GM18508 (cell line): ENCODE measurements around the gene COPG1.

Source experiments
- ATAC-seq: cut with Tn5 transposase; IDR thresholded peaks from one replicate; pipeline ENCODE4 v1.9.1; 2021; ENCODE audit warnings: moderate number of reproducible peaks; ENCODE audit not compliant: insufficient read depth, unreplicated experiment

The COPG1 gene

GRCh38 chr3:129311054-129311902 is 61.9 kb downstream of the COPG1 start:
- ATAC-seq, result no peak

GRCh38 chr3:129312021-129312639 is 62.7 kb downstream of the COPG1 start:
- no peak for ATAC-seq

GRCh38 chr3:129312671-129313414 is 63.4 kb downstream of the COPG1 start:
- no peak for ATAC-seq

DNA sequence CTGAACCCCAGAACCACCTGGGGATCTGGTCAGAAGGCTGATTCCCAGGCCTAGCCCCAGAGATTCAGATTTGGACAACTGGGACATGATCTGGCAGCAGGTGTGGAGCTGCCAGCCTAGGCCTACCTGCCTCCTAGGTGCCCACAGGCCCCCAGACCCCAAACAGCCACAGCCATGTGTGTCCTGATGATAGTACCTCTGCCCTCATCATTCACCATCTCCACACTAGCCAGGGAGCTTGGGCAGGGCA is 63.9 kb downstream of the COPG1 start:
- ATAC-seq, result no peak

GRCh38 chr3:129313665-129314385 is 64.4 kb downstream of the COPG1 start:
- no peak for ATAC-seq

- no peak for ATAC-seq
These were observed 65.2 kb downstream of the COPG1 start for GRCh38 chr3:129314386-129315222.

DNA sequence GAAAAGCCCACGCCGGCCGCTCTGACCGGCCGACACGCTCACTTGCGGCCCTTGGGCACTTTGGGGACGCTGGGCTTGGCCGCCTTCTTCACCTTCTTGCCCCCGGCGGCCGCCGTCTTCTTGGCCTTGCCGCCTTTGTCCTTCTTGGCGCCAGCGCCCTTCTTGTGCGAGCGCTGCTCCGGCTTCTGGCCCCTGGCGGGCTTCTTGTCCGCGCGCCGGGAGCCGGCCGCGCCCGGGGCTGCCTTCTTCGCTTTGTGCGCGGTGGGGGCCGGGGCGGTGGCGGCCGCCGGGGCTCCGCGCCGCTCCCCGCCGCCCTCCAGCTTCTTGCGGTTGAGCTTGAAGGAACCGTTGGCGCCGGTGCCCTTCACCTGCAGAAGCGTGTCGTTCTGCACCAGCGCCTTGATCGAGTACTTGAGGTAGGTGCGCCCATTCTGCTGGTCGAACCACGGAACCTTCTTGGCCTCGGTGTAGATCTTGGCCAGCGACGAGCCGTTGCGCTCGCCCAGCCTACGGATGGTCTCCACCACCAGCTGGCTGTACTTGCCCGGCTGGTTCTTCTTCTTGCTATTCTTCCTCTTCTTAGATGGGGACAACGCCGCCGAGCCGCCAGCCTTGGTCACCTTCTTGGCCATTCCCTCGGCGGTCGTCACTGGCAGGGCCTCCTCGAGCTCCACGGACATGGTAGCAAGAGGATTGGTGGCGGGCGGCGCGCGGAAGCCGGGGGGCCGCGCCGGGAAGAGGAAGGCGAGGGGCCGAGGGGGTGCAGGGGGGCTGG is 66.0 kb downstream of the COPG1 start:
- ATAC-seq, result no peak

- ATAC-seq, result no peak
These were observed 66.5 kb downstream of the COPG1 start for GRCh38 chr3:129315998-129316247.

- ATAC-seq, result no peak
These were observed 67.0 kb downstream of the COPG1 start for GRCh38 chr3:129316248-129317013.

DNA sequence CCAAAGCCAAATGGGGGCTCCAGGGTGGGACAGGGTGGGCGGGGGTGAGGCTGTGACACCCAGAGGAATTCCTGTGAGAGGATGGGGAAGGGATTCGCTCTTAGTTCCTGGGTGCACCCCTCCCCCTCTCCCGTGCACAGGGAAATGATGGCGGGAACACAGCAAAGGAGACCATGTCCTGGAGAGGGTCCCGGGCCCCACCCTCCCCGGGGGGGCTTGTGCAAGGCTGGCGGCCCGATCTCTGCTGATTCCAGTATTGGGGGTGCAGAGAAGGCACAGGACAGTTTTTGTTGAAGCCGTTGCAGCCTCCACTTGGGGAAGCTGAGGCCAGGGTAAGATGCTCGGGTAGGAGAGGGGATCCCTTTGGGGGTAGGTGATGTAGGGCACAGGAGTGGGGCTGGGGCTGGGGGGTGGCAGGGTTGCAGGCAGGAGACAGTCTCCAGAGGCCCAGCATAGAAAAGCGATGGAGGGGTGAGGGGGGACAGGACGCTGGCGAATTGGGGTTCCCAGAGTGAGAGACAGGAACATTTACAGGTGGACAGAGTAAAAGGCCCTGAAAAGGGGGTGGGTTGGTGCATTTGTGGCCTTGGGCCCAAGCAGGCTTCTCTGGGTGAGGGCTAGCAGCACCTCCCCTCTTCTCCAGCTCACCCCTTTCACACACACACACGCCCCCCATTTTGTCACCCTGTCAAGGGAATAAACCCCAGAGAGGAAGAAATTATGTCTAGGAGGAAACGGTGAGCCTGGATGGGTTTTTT is 67.8 kb downstream of the COPG1 start:
- ATAC-seq, result no peak

- ATAC-seq, result no peak
These were observed 68.4 kb downstream of the COPG1 start for GRCh38 chr3:129317848-129318247.

DNA sequence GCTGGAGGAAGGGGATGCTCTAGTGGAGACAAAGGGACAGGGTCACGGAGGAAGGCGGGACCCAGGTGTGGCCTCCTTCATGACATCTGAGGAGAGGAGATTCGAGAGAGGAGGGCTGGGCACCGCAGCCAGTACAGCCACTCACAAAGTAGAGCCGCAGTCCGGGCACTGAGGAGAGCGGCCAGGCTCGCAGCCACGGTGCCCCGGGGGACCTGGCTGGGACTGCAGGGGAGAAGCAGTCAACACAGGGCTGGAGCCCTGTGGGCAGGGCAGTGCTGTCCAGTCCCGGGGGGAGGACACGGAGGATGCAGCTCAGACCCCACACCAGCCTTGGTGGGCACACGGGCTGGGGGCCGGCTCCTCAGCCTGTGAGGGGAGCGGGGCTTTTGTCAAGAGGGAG is 69.5 kb downstream of the COPG1 start:
- ATAC-seq, result no peak

DNA sequence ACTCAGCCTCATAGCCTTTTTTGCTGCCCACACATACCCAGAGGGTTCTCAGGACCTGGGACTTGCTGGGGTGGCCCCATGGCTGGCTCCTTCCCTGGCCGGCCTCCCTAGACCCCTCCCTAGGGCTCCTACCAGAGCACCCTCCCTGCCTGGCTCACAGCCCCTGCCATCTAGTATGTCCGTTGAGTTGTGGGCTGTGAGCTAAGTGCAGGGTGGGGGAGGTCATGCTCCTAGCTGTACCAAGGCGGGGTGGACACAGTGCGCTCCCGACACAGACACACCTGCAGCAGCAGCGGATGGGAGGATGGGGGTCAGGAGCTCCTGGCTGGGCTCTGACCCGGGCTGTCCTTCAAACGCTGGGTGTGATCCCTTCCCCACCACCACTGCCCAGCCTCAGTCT is 70.9 kb downstream of the COPG1 start:
- no peak for ATAC-seq

GRCh38 chr3:129320825-129321487 is 71.5 kb downstream of the COPG1 start:
- ATAC-seq, result no peak

DNA sequence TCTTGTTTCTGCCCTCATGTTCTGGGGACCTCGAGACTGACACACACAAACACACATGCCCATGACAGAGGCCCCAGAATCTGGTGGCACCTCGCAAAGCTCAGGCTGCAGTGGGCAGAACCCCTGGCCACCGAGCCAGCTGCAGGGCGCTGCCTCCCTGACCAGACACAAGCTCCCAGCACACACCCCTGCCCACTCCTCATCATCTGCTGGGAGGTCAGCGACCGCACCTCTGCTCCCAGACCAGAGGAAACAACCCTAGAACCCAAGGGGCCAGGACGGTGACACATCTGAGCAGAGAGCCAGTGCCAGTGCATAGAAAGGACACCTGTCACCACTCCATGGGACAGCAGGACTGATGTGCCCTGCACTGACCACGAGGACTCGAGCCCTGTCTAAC is 72.5 kb downstream of the COPG1 start:
- ATAC-seq, result no peak

DNA sequence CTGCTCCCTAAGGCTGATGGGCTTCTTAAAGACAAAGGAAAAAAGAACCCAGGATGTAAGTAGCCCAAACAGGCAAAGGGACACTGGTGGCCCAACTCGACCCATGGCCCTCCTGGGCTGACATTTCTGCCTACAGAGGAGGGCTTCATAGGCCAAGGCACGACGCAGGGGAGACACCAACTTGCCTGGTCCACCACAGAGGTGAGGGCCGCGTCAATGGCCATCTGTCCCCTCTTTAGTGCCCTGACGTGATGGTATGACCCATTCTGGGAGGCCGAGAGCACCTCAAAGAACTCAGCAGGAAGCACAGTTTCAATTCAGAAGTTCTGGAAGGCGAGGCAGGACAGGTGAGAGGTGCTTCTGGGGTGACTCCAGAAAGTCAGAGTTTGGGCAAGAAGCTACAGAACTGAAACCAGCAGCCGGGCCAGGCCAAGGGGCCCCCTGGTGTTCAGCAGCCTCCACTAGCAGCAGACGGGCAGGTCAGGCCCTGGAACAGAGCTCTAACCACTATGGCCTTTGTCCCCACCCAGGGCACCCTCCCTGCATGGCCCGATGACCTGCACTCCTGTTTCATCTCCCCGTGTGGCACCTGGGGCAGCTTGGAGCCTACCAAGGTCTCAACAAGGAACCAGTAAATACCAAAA is 74.4 kb downstream of the COPG1 start:
- no peak for ATAC-seq

- ATAC-seq, result no peak
These were observed 75.4 kb downstream of the COPG1 start for GRCh38 chr3:129324855-129325254.
